ENCODE measurements around the gene SCAMP2. TPM values are rescaled to one million over a fixed set of nuclear protein-coding genes. Genes with fewer than 3 reads are reported as not detected.

The SCAMP2 gene
- total RNA-seq, 1 experiment from 2014 or later, result 29.2 TPM

DNA sequence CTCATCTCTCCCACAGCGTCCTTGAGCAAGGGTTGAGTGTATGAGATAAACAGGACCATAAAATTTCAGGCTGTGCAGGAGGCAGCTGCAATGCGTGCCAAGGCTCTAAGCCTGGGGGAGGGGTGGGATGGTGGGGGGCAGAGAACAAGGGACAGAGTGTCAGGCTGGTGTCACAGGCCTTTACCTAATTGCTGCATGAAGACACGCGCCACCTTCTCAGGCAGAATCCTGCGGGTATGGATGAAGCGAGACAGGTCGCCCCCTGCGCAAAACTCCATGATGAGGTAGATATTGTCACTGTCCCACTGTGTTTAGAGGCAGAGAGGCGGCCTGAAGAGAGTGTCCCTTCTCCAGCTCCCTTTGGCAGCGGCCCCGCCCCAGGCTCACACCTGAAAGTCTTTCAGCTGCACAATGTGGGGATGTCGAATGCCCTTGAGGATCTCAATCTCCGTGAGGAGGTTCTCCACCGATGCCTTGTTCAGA is 31.2 kb downstream of the SCAMP2 start:
- Histone ChIP-seq H3K4me3 (peak overlapping the region; percentile 78), H3K36me3 (no peaks in the 10 kb centered on the region), H3K9me3 (replicated peaks) (no peaks in the 10 kb centered on the region), H3K4me1 (peaks cover 5% of the 10 kb centered on the region; the same call in 1 of the 2 replicates), H3K27me3 (no peaks in the 10 kb centered on the region), H3K27ac (no peak overlapping the region)
- no peak for DNase-seq

DNA sequence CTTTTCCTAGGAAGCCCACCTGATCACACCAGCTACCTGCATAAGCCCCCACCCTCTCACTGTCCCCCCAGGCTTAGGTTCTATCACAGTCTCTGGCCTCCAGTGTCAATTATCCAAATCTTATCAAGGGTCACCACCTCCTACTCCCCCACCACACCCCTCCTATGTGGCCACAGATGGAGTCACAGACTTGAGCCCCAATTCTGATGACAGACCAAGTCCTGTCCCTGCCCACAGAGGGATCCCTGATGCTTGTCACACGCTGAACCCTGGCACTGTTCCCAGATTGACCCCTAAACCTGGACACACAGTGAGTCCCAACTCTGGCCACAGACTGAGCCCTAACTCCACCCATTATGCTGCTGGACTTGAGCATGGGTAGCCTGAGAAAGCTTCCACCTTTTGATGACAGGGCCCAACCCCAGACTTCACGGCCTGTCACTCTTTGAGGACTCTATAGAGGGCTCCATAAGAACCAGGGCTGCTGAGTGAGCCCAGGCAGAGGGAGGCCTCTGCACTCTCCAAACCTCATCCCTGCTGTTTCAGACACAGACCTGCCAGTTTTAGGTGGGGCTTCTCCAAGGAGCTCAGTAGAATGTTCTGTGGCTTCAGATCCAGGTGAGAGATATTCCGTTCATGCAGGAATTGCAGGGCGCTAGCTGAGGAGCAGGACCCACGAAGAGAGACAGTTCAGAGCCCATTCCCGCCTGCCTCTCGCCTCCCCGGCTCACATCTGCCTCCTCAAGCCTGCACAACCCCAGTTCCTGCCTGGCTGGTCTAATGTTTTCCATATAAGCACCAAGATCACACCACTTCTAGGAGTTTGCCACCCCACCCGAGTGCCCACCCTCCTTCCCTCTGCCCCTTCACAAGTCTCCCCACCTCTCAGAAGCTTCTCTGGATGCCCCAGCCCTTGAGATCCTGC is 32.1 kb downstream of the SCAMP2 start:
- Histone ChIP-seq H3K36me3 (no peaks in the 10 kb centered on the region), H3K9me3 (replicated peaks) (no peaks in the 10 kb centered on the region)

DNA sequence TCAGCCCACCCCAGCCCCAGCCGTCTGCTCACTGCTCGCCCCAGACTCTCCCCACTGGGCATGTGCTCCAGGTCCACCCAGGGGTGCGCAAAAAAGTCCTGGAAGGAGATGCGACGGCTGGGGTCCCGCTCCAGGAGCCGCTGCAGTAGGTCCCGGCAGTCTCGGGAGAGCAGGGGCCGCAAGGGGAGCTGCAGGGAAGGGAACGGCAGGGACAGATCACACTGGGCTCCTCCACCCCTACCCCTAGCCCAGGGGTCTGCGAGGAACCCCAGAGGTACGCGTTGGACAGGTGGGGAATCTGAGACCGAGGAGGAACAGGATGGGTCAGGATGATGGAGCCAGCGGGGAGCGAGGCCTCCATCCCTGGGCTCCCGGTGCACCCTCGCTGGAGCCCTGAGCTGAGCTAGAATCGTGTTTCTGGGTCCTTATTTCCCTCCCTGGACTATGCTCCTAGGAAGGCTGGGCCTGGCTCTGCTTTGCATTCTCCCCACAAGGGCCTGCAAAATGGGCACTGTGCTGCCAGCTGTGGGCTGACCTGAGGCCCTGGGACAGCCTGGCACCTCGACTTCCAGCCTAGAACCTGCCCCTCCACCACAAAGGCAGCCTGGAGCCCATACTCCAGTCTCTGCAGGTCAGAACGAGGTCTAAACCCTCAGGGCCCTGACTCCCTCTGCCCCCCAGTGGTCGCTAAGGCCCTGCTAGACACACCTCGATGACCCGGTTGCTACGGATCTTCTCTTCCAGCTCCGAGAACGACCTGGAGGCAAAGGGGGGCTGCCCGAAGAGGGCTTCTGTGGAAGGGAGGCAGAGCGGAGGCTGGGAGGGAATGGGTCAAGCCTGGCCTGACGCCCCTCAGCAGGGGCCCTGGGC is 33.4 kb downstream of the SCAMP2 start:
- Histone ChIP-seq H3K9me3 (replicated peaks) (no peaks in the 10 kb centered on the region), H3K4me1 (peaks cover 5% of the 10 kb centered on the region; the same call in 1 of the 2 replicates), H3K27ac (no peak overlapping the region), H3K4me3 (no peak overlapping the region), H3K27me3 (no peaks in the 10 kb centered on the region), H3K36me3 (no peaks in the 10 kb centered on the region)
- no peak for DNase-seq

More for the DNA sequence above, 32.1 kb downstream of the SCAMP2 start:
- no peaks in the 10 kb centered on the region for H3K27me3 ChIP-seq
- no peak overlapping the region for H3K27ac ChIP-seq
- H3K4me3 ChIP-seq, result no peak overlapping the region
- DNase-seq, result no peak
- H3K4me1 ChIP-seq, result peaks cover 5% of the 10 kb centered on the region; the same call in 1 of the 2 replicates

GRCh38 chr15:74838746-74839525 is 34.2 kb downstream of the SCAMP2 start:
- Histone ChIP-seq H3K27me3 (no peaks in the 10 kb centered on the region), H3K4me3 (no peak overlapping the region), H3K9me3 (replicated peaks) (no peaks in the 10 kb centered on the region), H3K27ac (no peak overlapping the region), H3K36me3 (no peaks in the 10 kb centered on the region), H3K4me1 (peaks cover 5% of the 10 kb centered on the region; the same call in 1 of the 2 replicates)
- DNase-seq, result no peak

- no peak for DNase-seq
- H3K36me3 ChIP-seq, result no peaks in the 10 kb centered on the region
Observed at GRCh38 chr15:74838137-74838516, 35.0 kb downstream of the SCAMP2 start.

DNA sequence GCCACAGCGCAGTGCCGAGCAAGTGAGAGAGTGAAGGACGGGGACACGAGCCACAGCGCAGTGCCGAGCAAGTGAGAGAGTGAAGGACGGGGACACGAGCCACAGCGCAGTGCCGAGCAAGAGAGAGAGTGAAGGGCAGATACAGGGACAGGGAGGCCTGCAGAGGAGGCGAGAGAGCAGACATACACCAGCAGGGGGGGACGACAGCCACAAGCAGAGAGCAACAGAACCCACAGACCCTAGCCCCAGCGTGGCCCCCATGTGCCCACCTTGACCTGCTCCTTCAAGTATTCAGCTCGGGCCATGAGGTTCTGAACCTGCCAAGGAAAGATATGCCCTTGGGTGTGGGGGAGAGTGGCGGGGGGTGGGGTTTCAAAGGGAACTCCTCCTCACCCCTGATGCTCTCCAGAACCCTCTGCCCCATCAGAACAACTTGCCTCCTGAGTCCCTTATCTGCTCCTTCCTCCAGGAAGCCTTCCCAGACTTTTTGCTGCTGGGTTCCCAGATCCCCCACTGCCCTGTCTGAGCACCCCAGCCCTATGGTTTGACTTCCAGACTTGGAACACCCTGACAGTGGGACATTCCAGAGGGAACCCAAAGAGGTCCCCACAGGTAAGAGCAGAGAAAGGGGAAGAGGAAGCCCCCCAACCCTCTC is 35.6 kb downstream of the SCAMP2 start:
- H3K4me3 ChIP-seq, result no peak overlapping the region
- no peak for DNase-seq

More at GRCh38 chr15:74838137-74838516, 35.0 kb downstream of the SCAMP2 start:
- no peak overlapping the region for H3K27ac ChIP-seq
- H3K4me1 ChIP-seq, result no peaks in the 10 kb centered on the region
- no peak overlapping the region for H3K4me3 ChIP-seq
- H3K27me3 ChIP-seq, result no peaks in the 10 kb centered on the region
- H3K9me3 ChIP-seq (replicated peaks), result no peaks in the 10 kb centered on the region

GRCh38 chr15:74836846-74837245 is 36.3 kb downstream of the SCAMP2 start:
- Histone ChIP-seq H3K27ac (no peak overlapping the region), H3K27me3 (no peaks in the 10 kb centered on the region), H3K36me3 (no peaks in the 10 kb centered on the region), H3K9me3 (replicated peaks) (no peaks in the 10 kb centered on the region), H3K4me3 (no peak overlapping the region), H3K4me1 (peaks cover 3% of the 10 kb centered on the region; the same call in 1 of the 2 replicates)
- DNase-seq, result no peak

More for the DNA sequence above, 35.6 kb downstream of the SCAMP2 start:
- H3K9me3 ChIP-seq (replicated peaks), result no peaks in the 10 kb centered on the region
- H3K27ac ChIP-seq, result no peak overlapping the region
- no peaks in the 10 kb centered on the region for H3K4me1 ChIP-seq
- H3K27me3 ChIP-seq, result no peaks in the 10 kb centered on the region
- no peaks in the 10 kb centered on the region for H3K36me3 ChIP-seq

DNA sequence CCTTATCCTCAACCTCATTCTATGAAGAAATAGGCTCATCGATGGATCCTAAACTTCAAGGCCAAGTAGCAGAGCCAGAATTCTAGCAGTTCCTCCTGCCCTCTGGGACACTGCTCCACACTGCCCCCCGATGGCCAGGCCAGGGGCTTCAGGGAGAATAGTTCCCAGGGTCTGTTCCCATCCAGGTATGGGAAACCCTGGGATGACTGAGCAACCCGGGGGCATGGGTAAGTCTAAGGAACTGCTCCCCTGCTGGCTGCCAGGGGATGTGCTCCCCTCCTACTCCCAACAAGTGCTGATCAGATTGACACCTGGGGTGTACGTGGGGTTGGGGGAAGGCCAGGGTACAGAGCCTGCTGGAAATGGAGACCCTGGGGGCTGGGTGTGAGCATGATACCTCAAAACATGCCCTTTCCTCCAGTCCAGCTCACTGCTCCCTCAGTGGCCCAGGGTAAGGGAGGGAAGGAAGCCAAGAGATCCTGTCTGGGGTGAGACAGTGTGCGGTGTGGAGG is 37.8 kb downstream of the SCAMP2 start:
- DNase-seq, result peak; percentile 63 to 79
- H3K9me3 ChIP-seq (replicated peaks), result no peaks in the 10 kb centered on the region
- H3K27ac ChIP-seq, result no peak overlapping the region
- no peak overlapping the region for H3K4me3 ChIP-seq
- peaks cover 9% of the 10 kb centered on the region for H3K27me3 ChIP-seq
- peaks cover 3% of the 10 kb centered on the region; the same call in 1 of the 2 replicates for H3K4me1 ChIP-seq
- H3K36me3 ChIP-seq, result no peaks in the 10 kb centered on the region

DNA sequence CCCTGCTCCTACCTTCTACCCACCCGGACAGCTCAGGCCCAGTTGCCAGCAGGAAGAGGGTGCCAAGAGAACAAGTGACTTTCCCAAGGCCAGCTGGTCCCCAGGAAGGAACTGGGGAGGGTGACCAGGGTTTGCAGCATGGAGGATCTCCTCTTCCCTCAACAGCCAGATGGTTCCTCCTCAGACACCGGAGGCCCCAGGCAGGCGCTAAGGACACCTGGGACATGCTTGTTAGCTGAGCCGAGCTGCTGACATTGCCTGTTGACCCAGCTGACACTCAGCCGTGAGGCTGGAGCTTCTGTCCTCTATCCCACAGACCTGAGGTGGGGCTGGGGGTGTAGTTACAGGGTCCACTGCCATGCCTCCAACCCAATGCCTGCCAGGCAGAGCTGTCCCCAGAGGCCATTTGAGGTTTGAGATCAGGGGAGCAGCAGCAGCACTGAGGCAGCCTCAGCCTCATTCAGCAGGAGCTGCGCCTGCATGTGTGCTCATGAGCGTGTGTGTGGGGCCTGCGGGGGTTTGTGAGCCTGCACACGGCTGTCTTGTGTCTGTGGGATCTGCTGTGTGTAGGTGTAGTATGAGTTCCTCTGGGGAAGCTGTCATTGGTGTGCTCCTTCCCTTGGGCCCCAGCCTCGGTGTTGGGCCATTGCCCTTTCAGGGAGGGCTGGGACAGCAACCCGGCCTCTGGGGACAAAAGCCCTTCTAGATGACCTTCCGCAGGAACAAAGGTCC is 39.6 kb downstream of the SCAMP2 start:
- H3K27ac ChIP-seq, result no peak overlapping the region
- DNase-seq, result no peak
- peaks cover 3% of the 10 kb centered on the region; the same call in 1 of the 2 replicates for H3K4me1 ChIP-seq
- peaks cover 9% of the 10 kb centered on the region for H3K27me3 ChIP-seq
- H3K9me3 ChIP-seq (replicated peaks), result no peaks in the 10 kb centered on the region
- H3K4me3 ChIP-seq, result no peak overlapping the region
- no peaks in the 10 kb centered on the region for H3K36me3 ChIP-seq

DNA sequence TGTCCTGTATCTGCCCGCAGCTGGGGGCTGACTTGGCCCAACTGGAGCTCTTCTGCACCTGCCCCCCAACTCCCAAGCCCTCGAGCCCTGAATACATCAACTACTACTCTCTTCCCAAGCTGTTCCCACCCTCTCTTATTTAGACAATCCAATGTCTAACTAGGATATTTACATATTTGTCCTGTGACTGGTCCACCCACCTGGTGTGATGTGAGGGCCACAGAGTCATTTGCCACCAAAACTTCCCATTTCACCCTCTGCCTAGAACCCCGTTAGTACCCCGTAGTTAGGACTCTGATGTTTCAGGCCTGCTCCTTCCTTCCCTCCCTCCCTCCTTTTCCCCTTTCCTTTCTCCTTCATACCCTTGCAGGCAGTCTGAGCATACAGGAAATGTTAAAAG is 40.3 kb downstream of the SCAMP2 start:
- no peak for DNase-seq
- peaks cover 3% of the 10 kb centered on the region; the same call in 1 of the 2 replicates for H3K4me1 ChIP-seq
- H3K27ac ChIP-seq, result no peak overlapping the region
- H3K9me3 ChIP-seq (replicated peaks), result no peaks in the 10 kb centered on the region
- no peak overlapping the region for H3K4me3 ChIP-seq
- no peaks in the 10 kb centered on the region for H3K36me3 ChIP-seq
- H3K27me3 ChIP-seq, result peaks cover 9% of the 10 kb centered on the region

GRCh38 chr15:74831813-74832495 is 41.2 kb downstream of the SCAMP2 start:
- Histone ChIP-seq H3K9me3 (replicated peaks) (no peaks in the 10 kb centered on the region), H3K27me3 (peaks cover 12% of the 10 kb centered on the region), H3K4me1 (peaks cover 3% of the 10 kb centered on the region; the same call in 1 of the 2 replicates), H3K27ac (no peak overlapping the region), H3K36me3 (no peaks in the 10 kb centered on the region), H3K4me3 (no peak overlapping the region)
- no peak for DNase-seq

GRCh38 chr15:74830868-74831267 is 42.3 kb downstream of the SCAMP2 start:
- DNase-seq, result no peak

More at GRCh38 chr15:74830868-74831267, 42.3 kb downstream of the SCAMP2 start:
- H3K4me1 ChIP-seq, result peaks cover 3% of the 10 kb centered on the region; the same call in 1 of the 2 replicates
- H3K27ac ChIP-seq, result no peak overlapping the region
- H3K4me3 ChIP-seq, result no peak overlapping the region
- H3K9me3 ChIP-seq (replicated peaks), result no peaks in the 10 kb centered on the region
- peaks cover 14% of the 10 kb centered on the region for H3K27me3 ChIP-seq
- H3K36me3 ChIP-seq, result no peaks in the 10 kb centered on the region

Data from SJCRH30 (cell line).